Epithelial cell of proximal tubule (primary cell): ENCODE measurements around the gene MED22. TPM values are rescaled to one million over a fixed set of nuclear protein-coding genes. Genes with fewer than 3 reads are reported as not detected.

Experiments
- DNase-seq: peaks from one replicate; pipeline ENCODE4 v3.0.0-alpha.2; 2011; ENCODE audit warnings: low read depth
- H3K4me3 ChIP-seq: 2 replicates; pipeline ENCODE4 v1.5.1; 2011; ENCODE audit warnings: low read depth, mild to moderate bottlenecking, low read length
- total RNA-seq: library from RNA; depleted of rRNA; stranded (reverse); fragments of >200 nt; gene quantifications from 2 replicates; pipeline ENCODE4 v1.2.3, GENCODE V29; 2015
- TF ChIP-seq, protein P1 (sequence below): conservative IDR thresholded peaks from 2 replicates; pipeline ENCODE4 v1.5.1; 2012; ENCODE audit warnings: low read depth, mild to moderate bottlenecking, low read length

The MED22 gene
- total RNA-seq, 1 donor from 2014 or later, result 18.4 TPM

DNA sequence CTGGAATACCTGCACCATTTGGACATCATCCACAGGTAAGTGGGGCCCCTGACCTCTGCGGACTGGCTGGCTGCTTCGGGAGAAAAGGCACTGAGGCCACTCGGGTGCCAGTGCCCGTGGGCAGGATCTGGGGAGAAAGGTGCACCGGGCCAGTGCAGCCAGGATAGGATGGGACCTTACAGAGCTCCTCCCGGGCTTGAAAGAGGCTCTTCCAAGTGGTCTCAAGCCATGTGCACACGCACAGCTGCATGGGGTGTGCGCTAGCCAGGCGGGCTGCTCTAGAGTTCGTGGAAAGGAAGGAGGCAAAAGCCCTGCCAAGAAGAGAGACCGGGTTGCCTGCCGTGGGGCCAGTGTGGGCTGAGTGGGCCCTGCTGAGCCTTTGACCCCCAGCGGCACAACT is 41.6 kb upstream of the MED22 start:
- H3K4me3 ChIP-seq, result no peak overlapping the region
- DNase-seq, result no peak
- TF ChIP-seq, protein P1, sequence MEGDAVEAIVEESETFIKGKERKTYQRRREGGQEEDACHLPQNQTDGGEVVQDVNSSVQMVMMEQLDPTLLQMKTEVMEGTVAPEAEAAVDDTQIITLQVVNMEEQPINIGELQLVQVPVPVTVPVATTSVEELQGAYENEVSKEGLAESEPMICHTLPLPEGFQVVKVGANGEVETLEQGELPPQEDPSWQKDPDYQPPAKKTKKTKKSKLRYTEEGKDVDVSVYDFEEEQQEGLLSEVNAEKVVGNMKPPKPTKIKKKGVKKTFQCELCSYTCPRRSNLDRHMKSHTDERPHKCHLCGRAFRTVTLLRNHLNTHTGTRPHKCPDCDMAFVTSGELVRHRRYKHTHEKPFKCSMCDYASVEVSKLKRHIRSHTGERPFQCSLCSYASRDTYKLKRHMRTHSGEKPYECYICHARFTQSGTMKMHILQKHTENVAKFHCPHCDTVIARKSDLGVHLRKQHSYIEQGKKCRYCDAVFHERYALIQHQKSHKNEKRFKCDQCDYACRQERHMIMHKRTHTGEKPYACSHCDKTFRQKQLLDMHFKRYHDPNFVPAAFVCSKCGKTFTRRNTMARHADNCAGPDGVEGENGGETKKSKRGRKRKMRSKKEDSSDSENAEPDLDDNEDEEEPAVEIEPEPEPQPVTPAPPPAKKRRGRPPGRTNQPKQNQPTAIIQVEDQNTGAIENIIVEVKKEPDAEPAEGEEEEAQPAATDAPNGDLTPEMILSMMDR, result no peak

DNA sequence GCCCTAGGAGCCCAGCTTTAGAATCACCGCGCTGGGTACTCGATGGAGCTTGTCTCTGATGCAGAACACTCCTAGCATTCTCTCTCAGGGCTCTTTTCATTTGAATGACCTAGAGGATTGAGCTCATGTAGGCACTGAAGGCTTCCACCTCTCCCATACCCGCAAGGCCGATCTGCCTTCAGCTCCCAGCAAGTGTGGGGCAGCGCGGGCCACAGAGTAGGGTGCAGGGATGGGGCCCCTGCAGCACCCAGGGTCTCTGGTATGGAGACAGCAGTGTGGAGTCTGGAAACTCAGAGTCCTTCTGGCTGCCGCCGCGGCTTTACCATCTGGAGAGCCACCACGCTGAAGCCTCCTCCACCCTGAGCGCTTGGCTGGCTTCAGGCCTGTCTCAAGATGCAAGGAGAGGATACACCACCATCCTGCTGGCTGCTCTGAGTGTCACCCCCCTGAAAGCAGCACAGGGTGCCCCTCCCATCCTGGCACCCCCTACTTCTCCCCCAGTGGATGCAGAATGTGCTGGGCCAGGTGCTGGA is 41.2 kb upstream of the MED22 start:
- TF ChIP-seq, protein P1, result no peak
- DNase-seq, result no peak
- no peak overlapping the region for H3K4me3 ChIP-seq

DNA sequence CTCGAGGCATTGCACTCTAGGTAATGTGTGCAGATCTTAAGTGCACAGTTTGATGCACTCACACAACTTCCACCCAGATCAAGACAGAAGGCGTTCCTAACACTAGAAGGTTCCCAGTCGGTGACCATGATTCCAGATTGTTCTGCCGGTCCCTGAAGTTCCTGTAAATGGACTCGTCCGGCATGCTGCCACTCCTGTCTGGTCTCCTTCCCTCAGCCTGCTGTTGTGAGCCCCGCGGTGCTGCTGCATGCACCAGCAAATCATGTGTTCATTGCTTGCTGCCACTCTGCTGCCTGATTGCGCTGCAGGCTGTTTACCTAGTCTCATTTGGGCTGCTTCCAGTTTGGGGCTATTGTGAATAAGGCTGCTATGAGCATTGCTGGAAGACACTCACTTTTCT is 39.7 kb upstream of the MED22 start:
- no peak for DNase-seq
- H3K4me3 ChIP-seq, result no peak overlapping the region
- TF ChIP-seq, protein P1, result no peak

DNA sequence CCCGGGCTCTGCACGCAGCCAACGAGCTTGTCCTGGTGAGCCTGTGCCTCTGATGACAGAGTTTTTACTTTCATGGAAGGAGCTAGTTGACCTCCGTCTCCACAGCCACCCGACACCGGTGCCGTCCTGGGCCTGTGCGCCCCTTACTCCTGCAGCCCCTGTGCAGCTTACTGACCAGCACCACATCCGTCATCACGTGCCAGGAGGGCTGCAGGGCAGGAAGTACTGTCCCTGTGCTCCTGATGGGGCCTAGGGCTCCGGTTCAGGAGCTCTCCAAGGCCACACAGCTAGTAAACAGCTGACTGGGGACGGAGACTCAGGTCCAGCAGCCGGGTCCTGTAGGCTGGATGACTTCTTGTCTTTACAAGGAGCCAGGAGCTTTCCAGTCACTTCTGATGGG is 38.4 kb upstream of the MED22 start:
- TF ChIP-seq, protein P1, result no peak
- DNase-seq, result no peak
- no peak overlapping the region for H3K4me3 ChIP-seq

DNA sequence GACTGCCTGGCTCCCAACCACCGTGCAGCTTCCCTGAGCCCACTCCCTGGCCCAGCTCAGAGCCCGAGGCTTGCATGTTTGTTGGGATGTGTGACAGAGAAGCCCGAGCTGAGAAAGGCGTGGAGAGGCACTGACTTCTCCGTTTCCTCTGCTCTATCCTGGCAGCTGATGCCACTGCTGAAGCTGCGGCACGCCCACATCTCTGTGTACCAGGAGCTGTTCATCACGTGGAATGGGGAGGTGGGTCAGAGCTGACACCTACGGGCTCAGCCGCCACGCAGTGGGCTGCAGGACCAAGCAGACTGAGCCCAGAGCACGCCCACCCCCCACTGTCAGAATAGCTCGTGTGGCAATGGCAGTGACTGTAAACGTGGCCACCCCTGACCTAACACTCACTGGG is 37.5 kb upstream of the MED22 start:
- TF ChIP-seq, protein P1, result no peak
- no peak overlapping the region for H3K4me3 ChIP-seq
- no peak for DNase-seq

DNA sequence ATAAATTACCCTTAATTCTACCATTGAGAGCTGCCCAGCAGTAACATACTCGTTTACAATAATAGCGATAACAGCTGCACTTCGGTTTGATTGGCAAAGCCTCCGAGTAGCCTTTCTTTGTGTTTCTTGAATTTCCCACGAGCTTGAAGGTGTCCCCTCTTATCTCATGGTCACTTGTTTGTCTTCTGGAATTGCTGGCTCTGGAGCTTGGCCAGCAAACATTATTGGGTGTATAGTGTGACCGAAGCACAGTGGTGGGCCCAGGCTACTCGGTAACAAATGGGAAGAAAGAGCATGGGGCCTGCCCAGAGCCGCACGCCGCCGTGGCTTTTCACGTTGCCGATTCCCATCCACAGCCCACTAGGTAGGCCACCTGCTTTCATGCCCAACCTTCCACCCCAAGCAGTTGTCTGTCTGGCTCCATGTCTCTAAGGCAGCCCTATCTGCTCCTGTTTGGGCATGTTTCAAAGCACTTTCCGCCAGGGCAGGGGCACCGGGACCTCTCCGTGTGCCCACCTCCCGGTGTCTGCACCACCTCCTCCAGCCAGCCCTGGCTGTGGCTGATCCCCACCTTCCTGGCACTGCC is 36.9 kb upstream of the MED22 start:
- no peak overlapping the region for H3K4me3 ChIP-seq
- DNase-seq, result no peak
- TF ChIP-seq, protein P1, result no peak

DNA sequence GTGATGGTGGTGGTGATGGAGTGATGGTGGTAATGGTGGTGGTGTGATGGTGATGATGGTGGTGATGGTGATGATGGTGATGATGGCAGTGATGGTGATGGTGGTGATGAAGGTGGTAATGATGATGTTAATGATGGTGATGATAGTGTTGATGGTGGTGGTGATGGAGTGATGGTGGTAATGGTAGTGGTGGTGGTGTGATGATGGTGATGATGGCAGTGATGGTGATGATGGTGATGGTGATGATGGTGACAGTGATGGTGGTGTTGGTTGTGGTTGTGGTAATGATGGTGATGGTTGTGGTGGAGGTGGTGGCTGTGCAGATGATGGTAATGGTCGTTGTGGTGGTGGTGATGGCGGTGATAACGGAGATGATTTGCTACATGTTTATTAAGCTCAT is 35.5 kb upstream of the MED22 start:
- no peak overlapping the region for H3K4me3 ChIP-seq
- TF ChIP-seq, protein P1, result no peak
- no peak for DNase-seq
